ENCODE results near the gene NLGN2. TPM values are rescaled to one million over a fixed set of nuclear protein-coding genes. Genes with fewer than 3 reads are reported as not detected.

NLGN2 gene
- polyA plus RNA-seq, 1 donor from 2014 or later: 13.8 TPM

- H3K36me3 ChIP-seq (ENCODE audit: insufficient read depth, low read length): no peaks in the 10 kb centered on the region
- H3K27me3 ChIP-seq (ENCODE audit: insufficient read depth, low read depth, low read length): peaks cover 40% of the 10 kb centered on the region
- H3K4me2 ChIP-seq (ENCODE audit: low read length): peak overlapping the region; percentile 79
- H3K4me3 ChIP-seq (ENCODE audit: low read length): peak overlapping the region; percentile 85
- H3K9ac ChIP-seq (ENCODE audit: low read length): peak overlapping the region; percentile 97
- H3K9me2 ChIP-seq (ENCODE audit: insufficient read depth, low read length): no peaks in the 10 kb centered on the region
- no peaks in the 10 kb centered on the region for H3K9me3 ChIP-seq (ENCODE audit: low read length)
- peak overlapping the region; percentile 47 for H2AFZ ChIP-seq (ENCODE audit: low read depth, low read length)
- TF ChIP-seq EP300 (conservative IDR thresholded peaks at IDR 0.05; ENCODE audit: poor library complexity, severe bottlenecking) (peak; percentile 26), EZH2 (IDR thresholded peaks at IDR 0.05; ENCODE audit: borderline replicate concordance, insufficient read depth, low read length, poor library complexity, severe bottlenecking) (no peak), CTCF (IDR thresholded peaks at IDR 0.05; ENCODE audit: poor library complexity, severe bottlenecking) (peak; percentile 42)
- peaks cover 4% of the 10 kb centered on the region for H3F3A ChIP-seq (ENCODE audit: insufficient read depth, low read length, poor library complexity, severe bottlenecking)
- no peaks in the 10 kb centered on the region for H4K20me1 ChIP-seq (ENCODE audit: insufficient read depth)
- H3K27ac ChIP-seq (ENCODE audit: low read length): peak overlapping the region; percentile 99
- H3K79me2 ChIP-seq (replicated peaks; ENCODE audit: insufficient read depth, low read length): no peaks in the 10 kb centered on the region
These were observed 33.2 kb downstream of the NLGN2 start for GRCh38 chr17:7440834-7441195.

GRCh38 chr17:7441266-7441665 is 33.6 kb downstream of the NLGN2 start:
- peaks cover 40% of the 10 kb centered on the region for H3K27me3 ChIP-seq (ENCODE audit: insufficient read depth, low read depth, low read length)
- H3F3A ChIP-seq (ENCODE audit: insufficient read depth, low read length, poor library complexity, severe bottlenecking): peaks cover 4% of the 10 kb centered on the region
- no peaks in the 10 kb centered on the region for H3K9me3 ChIP-seq (ENCODE audit: low read length)
- H3K79me2 ChIP-seq (replicated peaks; ENCODE audit: insufficient read depth, low read length): no peaks in the 10 kb centered on the region
- no peaks in the 10 kb centered on the region for H3K9me2 ChIP-seq (ENCODE audit: insufficient read depth, low read length)
- H4K20me1 ChIP-seq (ENCODE audit: insufficient read depth): no peaks in the 10 kb centered on the region
- no peak overlapping the region for H2AFZ ChIP-seq (ENCODE audit: low read depth, low read length)
- H3K27ac ChIP-seq (ENCODE audit: low read length): peak overlapping the region; percentile 99
- peak overlapping the region; percentile 85 for H3K4me3 ChIP-seq (ENCODE audit: low read length)
- no peaks in the 10 kb centered on the region for H3K36me3 ChIP-seq (ENCODE audit: insufficient read depth, low read length)
- peak overlapping the region; percentile 97 for H3K9ac ChIP-seq (ENCODE audit: low read length)
- TF ChIP-seq SMC3 (conservative IDR thresholded peaks at IDR 0.05; ENCODE audit: poor library complexity) (peak; percentile 31), TAF1 (IDR thresholded peaks at IDR 0.05; ENCODE audit: low read depth) (peak; percentile 9), EZH2 (IDR thresholded peaks at IDR 0.05; ENCODE audit: borderline replicate concordance, insufficient read depth, low read length, poor library complexity, severe bottlenecking) (no peak), REST (IDR thresholded peaks at IDR 0.05; ENCODE audit: borderline replicate concordance) (peak; percentile 99)
- peak overlapping the region; percentile 79 for H3K4me2 ChIP-seq (ENCODE audit: low read length)

GRCh38 chr17:7442142-7442541 is 34.5 kb downstream of the NLGN2 start:
- H4K20me1 ChIP-seq (ENCODE audit: insufficient read depth): no peaks in the 10 kb centered on the region
- H2AFZ ChIP-seq (ENCODE audit: low read depth, low read length): no peak overlapping the region
- H3K4me2 ChIP-seq (ENCODE audit: low read length): peak overlapping the region; percentile 79
- H3K27ac ChIP-seq (ENCODE audit: low read length): peak overlapping the region; percentile 99
- H3K9ac ChIP-seq (ENCODE audit: low read length): peak overlapping the region; percentile 97
- H3K79me2 ChIP-seq (replicated peaks; ENCODE audit: insufficient read depth, low read length): no peaks in the 10 kb centered on the region
- H3K4me3 ChIP-seq (ENCODE audit: low read length): peak overlapping the region; percentile 85
- no peaks in the 10 kb centered on the region for H3K9me2 ChIP-seq (ENCODE audit: insufficient read depth, low read length)
- H3K27me3 ChIP-seq (ENCODE audit: insufficient read depth, low read depth, low read length): peaks cover 38% of the 10 kb centered on the region
- no peaks in the 10 kb centered on the region for H3K9me3 ChIP-seq (ENCODE audit: low read length)
- no peaks in the 10 kb centered on the region for H3K36me3 ChIP-seq (ENCODE audit: insufficient read depth, low read length)
- TF ChIP-seq MXI1 (conservative IDR thresholded peaks at IDR 0.05; ENCODE audit: poor library complexity, severe bottlenecking) (no peak), SMC3 (conservative IDR thresholded peaks at IDR 0.05; ENCODE audit: poor library complexity) (no peak), POLR2AphosphoS5 (IDR thresholded peaks at IDR 0.05) (no peak), TAF1 (IDR thresholded peaks at IDR 0.05; ENCODE audit: low read depth) (no peak), EZH2 (IDR thresholded peaks at IDR 0.05; ENCODE audit: borderline replicate concordance, insufficient read depth, low read length, poor library complexity, severe bottlenecking) (no peak), REST (IDR thresholded peaks at IDR 0.05; ENCODE audit: borderline replicate concordance) (no peak), EP300 (conservative IDR thresholded peaks at IDR 0.05; ENCODE audit: poor library complexity, severe bottlenecking) (no peak), RAD21 (conservative IDR thresholded peaks at IDR 0.05) (no peak), CTCF (IDR thresholded peaks at IDR 0.05; ENCODE audit: poor library complexity, severe bottlenecking) (no peak)
- peaks cover 4% of the 10 kb centered on the region for H3F3A ChIP-seq (ENCODE audit: insufficient read depth, low read length, poor library complexity, severe bottlenecking)
